SH-SY5Y (cell line): ENCODE data around the gene ACAD8.

Experiments used
- GATA2 ChIP-seq: IDR thresholded peaks from 2 replicates; pipeline ENCODE4 v1.6.1; 2011; ENCODE audit warnings: mild to moderate bottlenecking, low read depth, low read length
- GATA3 ChIP-seq: IDR thresholded peaks from 2 replicates; pipeline ENCODE4 v1.6.1; 2011; ENCODE audit warnings: low read depth, mild to moderate bottlenecking, low read length, moderate library complexity

- TF ChIP-seq GATA3 (no peak), GATA2 (no peak)
These were observed 7.3 kb upstream of the ACAD8 start for GRCh38 chr11:134246100-134246499.
